ENCODE results near the gene LRTM1.

- TF ChIP-seq CTCF (IDR thresholded peaks at IDR 0.05; ENCODE audit: insufficient read depth, low read length) (no peak), REST (IDR thresholded peaks at IDR 0.05; ENCODE audit: insufficient replicate concordance, low read depth) (no peak), GABPA (IDR thresholded peaks at IDR 0.05; ENCODE audit: low read depth) (no peak), POLR2AphosphoS5 (IDR thresholded peaks at IDR 0.05; ENCODE audit: low read depth) (no peak), SPI1 (IDR thresholded peaks at IDR 0.05; ENCODE audit: borderline replicate concordance, low read depth) (no peak)
These were observed 32.2 kb upstream of the LRTM1 start for GRCh38 chr3:54960082-54960481.
